Common myeloid progenitor, CD34-positive (primary cell): Measurements from ENCODE around the gene SDK2.

Experiments
- CTCF ChIA-PET: fragments of 350-600 bp; sonication (Branson Sonifier 250); formaldehyde crosslinking; loops from one replicate; lab custom pipeline; 2021; ENCODE audit warnings: antibody characterized with exemption; lab: Charles Lee
- POLR2A ChIA-PET: fragments of 350-600 bp; sonication (Branson Sonifier 250); formaldehyde crosslinking; loops from one replicate; lab custom pipeline; 2021; ENCODE audit warnings: antibody characterized with exemption; lab: Charles Lee
- DNase-seq, 3 donors: peaks; one replicate each; pipeline versions ENCODE4 v3.0.0 to v3.0.0-alpha.2; 2013
- H3K27ac ChIP-seq, 2 experiments: 1 replicate in 1 of 2; 2 replicates in 1 of 2; pipeline ENCODE4 v1.7.0; 2013; ENCODE audit warnings: inconsistent platforms in 2 of 2, low read length in 2 of 2, mild to moderate bottlenecking in 2 of 2, low read depth in 1 of 2, moderate library complexity in 1 of 2; ENCODE audit not compliant: severe bottlenecking in 2 of 2, insufficient read depth in 1 of 2, poor library complexity in 1 of 2
- H3K27me3 ChIP-seq, 5 experiments: replicated peaks in 2 of 5; 1 replicate in 3 of 5; 2 replicates in 2 of 5; pipeline versions ENCODE4 v1.6.1 to v1.7.0; 2013; ENCODE audit warnings: low read length in 4 of 5, mild to moderate bottlenecking in 2 of 5, moderate library complexity in 2 of 5, inconsistent platforms in 1 of 5; ENCODE audit not compliant: insufficient read depth in 5 of 5, control insufficient read depth in 4 of 5
- H3K36me3 ChIP-seq, 4 experiments: 1 replicate in 2 of 4; 2 replicates in 2 of 4; pipeline versions ENCODE4 v1.6.1 to v1.7.0; 2013; ENCODE audit warnings: low read length in 3 of 4, control low read depth in 1 of 4, mild to moderate bottlenecking in 1 of 4; ENCODE audit not compliant: control insufficient read depth in 4 of 4, insufficient read depth in 4 of 4
- H3K4me1 ChIP-seq, 4 experiments: 1 replicate in 3 of 4; 2 replicates in 1 of 4; pipeline versions ENCODE4 v1.6.1 to v1.7.1; 2013; ENCODE audit warnings: low read length in 3 of 4, mild to moderate bottlenecking in 3 of 4, control low read depth in 1 of 4, inconsistent platforms in 1 of 4, moderate library complexity in 1 of 4; ENCODE audit not compliant: control insufficient read depth in 4 of 4, insufficient read depth in 4 of 4; ENCODE audit errors: control extremely low read depth in 1 of 4
- H3K4me3 ChIP-seq, 7 experiments: 1 replicate in 4 of 7; 2 replicates in 3 of 7; pipeline versions ENCODE4 v1.5.1 to v1.7.0; 2013; ENCODE audit warnings: mild to moderate bottlenecking in 7 of 7, low read length in 6 of 7, moderate library complexity in 6 of 7, inconsistent platforms in 2 of 7, low read depth in 2 of 7, control low read depth in 1 of 7; ENCODE audit not compliant: insufficient read depth in 4 of 7, control insufficient read depth in 1 of 7; ENCODE audit errors: extremely low read depth in 1 of 7
- H3K9me3 ChIP-seq, 5 experiments: 1 replicate in 4 of 5; 2 replicates in 1 of 5; pipeline versions ENCODE4 v1.6.1 to v1.7.1; 2013; ENCODE audit warnings: low read length in 4 of 5, mild to moderate bottlenecking in 2 of 5, inconsistent platforms in 1 of 5, low read depth in 1 of 5, moderate library complexity in 1 of 5; ENCODE audit not compliant: control insufficient read depth in 4 of 5, insufficient read depth in 2 of 5; ENCODE audit errors: control extremely low read depth in 1 of 5
- WGBS: methylation state at CpG from one replicate; pipeline ENCODE4 v1.1.5; 2013; ENCODE audit not compliant: insufficient coverage; 5-methylcytosine and 5-hydroxymethylcytosine counted together

SDK2 gene

GRCh38 chr17:73510981-73511718 is 133.1 kb downstream of the SDK2 start:
- DNase-seq, result no peak
- ChIA-PET POLR2A (no interaction called here), CTCF (no interaction called here)
- Histone ChIP-seq H3K27ac (no peak overlapping the region), H3K36me3 (no peaks in the 10 kb centered on the region), H3K4me3 (no peak overlapping the region), H3K9me3 (no peaks in the 10 kb centered on the region), H3K4me1 (peaks cover 0 to 11% (median 4%) of the 10 kb centered on the region in 4 experiments), H3K27me3 (no peaks in the 10 kb centered on the region)
- 98% methylated on average over 18 of the region's 22 CpGs for WGBS

GRCh38 chr17:73508931-73509605 is 135.2 kb downstream of the SDK2 start:
- ChIA-PET CTCF (interaction anchor here (1.1 to 2.1 kb wide), 3 partner anchors 42 to 82 kb away, joined by 3 to 5 read pairs (median 3); no protein-coding TSS in a partner anchor), POLR2A (no interaction called here)
- H3K4me1 ChIP-seq, result peaks cover 0 to 11% (median 4%) of the 10 kb centered on the region in 4 experiments
- no peak overlapping the region for H3K27ac ChIP-seq
- no peaks in the 10 kb centered on the region for H3K36me3 ChIP-seq
- no peak overlapping the region for H3K4me3 ChIP-seq
- WGBS, result 40% methylated on average over 5 of the region's 17 CpGs
- H3K27me3 ChIP-seq, result no peaks in the 10 kb centered on the region
- no peaks in the 10 kb centered on the region for H3K9me3 ChIP-seq
- DNase-seq, result no peak

GRCh38 chr17:73508057-73508930 is 136.0 kb downstream of the SDK2 start:
- Histone ChIP-seq H3K36me3 (no peaks in the 10 kb centered on the region), H3K9me3 (peaks cover 0 to 3% (median 0%) of the 10 kb centered on the region in 5 experiments), H3K27ac (no peak overlapping the region), H3K4me1 (peaks cover 0 to 11% (median 4%) of the 10 kb centered on the region in 4 experiments), H3K4me3 (no peak overlapping the region), H3K27me3 (no peaks in the 10 kb centered on the region)
- POLR2A ChIA-PET, result no interaction called here
- DNase-seq, result peak in 2 of 3 donors; percentile 13 to 27
- 88% methylated on average over 12 of the region's 19 CpGs for WGBS
- CTCF ChIA-PET, result interaction anchor here (1.1 to 2.1 kb wide), 3 partner anchors 43 to 81 kb away, joined by 3 to 5 read pairs (median 3); no protein-coding TSS in a partner anchor

GRCh38 chr17:73506470-73507435 is 137.5 kb downstream of the SDK2 start:
- ChIA-PET CTCF (no interaction called here), POLR2A (no interaction called here)
- H3K36me3 ChIP-seq, result peaks cover 0 to 3% (median 0%) of the 10 kb centered on the region in 4 experiments
- no peak for DNase-seq
- no peaks in the 10 kb centered on the region for H3K27me3 ChIP-seq
- H3K9me3 ChIP-seq, result peaks cover 0 to 3% (median 0%) of the 10 kb centered on the region in 5 experiments
- H3K4me1 ChIP-seq, result peaks cover 0 to 11% (median 4%) of the 10 kb centered on the region in 4 experiments
- no peak overlapping the region for H3K4me3 ChIP-seq
- 97% methylated on average over 7 of the region's 9 CpGs for WGBS
- H3K27ac ChIP-seq, result no peak overlapping the region

- no peak for DNase-seq
- Histone ChIP-seq H3K9me3 (peaks cover 0 to 3% (median 0%) of the 10 kb centered on the region in 5 experiments), H3K36me3 (peaks cover 0 to 3% (median 0%) of the 10 kb centered on the region in 4 experiments), H3K4me1 (no peaks in the 10 kb centered on the region), H3K4me3 (no peak overlapping the region), H3K27me3 (no peaks in the 10 kb centered on the region), H3K27ac (no peak overlapping the region)
- 75% methylated on average over 2 of the region's 2 CpGs for WGBS
- ChIA-PET CTCF (interaction anchor here (0.7 kb wide), 1 partner anchor 280 kb away, joined by 3 read pairs; no protein-coding TSS in a partner anchor), POLR2A (no interaction called here)
These were observed 140.7 kb downstream of the SDK2 start for GRCh38 chr17:73503560-73503959.

- ChIA-PET CTCF (no interaction called here), POLR2A (no interaction called here)
- H3K4me3 ChIP-seq, result no peak overlapping the region
- no peaks in the 10 kb centered on the region for H3K27me3 ChIP-seq
- peaks cover 0 to 3% (median 0%) of the 10 kb centered on the region in 5 experiments for H3K9me3 ChIP-seq
- no peaks in the 10 kb centered on the region for H3K4me1 ChIP-seq
- peaks cover 0 to 3% (median 0%) of the 10 kb centered on the region in 4 experiments for H3K36me3 ChIP-seq
- no peak overlapping the region for H3K27ac ChIP-seq
- no peak for DNase-seq
- WGBS, result 70% methylated on average over 2 of the region's 2 CpGs
These were observed 143.7 kb downstream of the SDK2 start for GRCh38 chr17:73500414-73500999.
